ENCODE data around the gene ROCK2.
"Not testable (repeated sequence)": the region's sequence is repeated elsewhere in the genome, so short reads cannot be mapped to it uniquely, and the experiment has no call there.

Gene ROCK2

GRCh38 chr2:11187083-11187619, 157.3 kb downstream of the ROCK2 start:
- DNase-seq (ENCODE audit: low read depth in 3 of 3, low spot score in 1 of 3): no peak

GRCh38 chr2:11186145-11186544, 158.3 kb downstream of the ROCK2 start:
- no peak for DNase-seq (ENCODE audit: low read depth in 3 of 3, low spot score in 1 of 3)

DNA sequence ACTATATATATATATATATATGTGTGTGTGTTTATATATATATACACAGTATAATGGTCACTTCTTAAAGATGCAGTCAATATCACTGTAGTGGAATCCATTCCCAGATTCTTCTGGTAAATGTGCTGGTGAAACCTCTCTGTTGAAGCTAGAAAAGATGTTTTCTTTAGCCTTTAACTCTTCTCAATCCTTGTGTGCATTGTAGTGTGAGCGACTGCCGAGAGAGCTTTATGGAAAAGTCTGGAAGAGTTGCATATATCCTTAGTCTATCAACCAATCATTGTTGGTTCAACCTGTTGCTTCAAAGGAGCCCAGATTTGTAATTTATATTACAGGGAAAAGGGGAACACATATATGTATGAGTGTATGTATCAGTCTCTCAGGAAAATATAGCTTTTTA, 161.5 kb downstream of the ROCK2 start:
- DNase-seq (ENCODE audit: low read depth in 3 of 3, low spot score in 1 of 3): no peak

GRCh38 chr2:11180653-11181052, 163.8 kb downstream of the ROCK2 start:
- DNase-seq (ENCODE audit: low read depth in 3 of 3, low spot score in 1 of 3): no peak

GRCh38 chr2:11179899-11180298, 164.5 kb downstream of the ROCK2 start:
- DNase-seq (ENCODE audit: low read depth in 3 of 3, low spot score in 1 of 3): no peak

- no peak for DNase-seq (ENCODE audit: low read depth in 3 of 3, low spot score in 1 of 3)
Observed at GRCh38 chr2:11179196-11179595, 165.2 kb downstream of the ROCK2 start.

- DNase-seq (ENCODE audit: low read depth in 3 of 3, low spot score in 1 of 3): no peak
Observed at GRCh38 chr2:11177871-11178690, 166.4 kb downstream of the ROCK2 start.

GRCh38 chr2:11175293-11175795, 169.1 kb downstream of the ROCK2 start:
- no peak for DNase-seq (ENCODE audit: low read depth in 3 of 3, low spot score in 1 of 3)

DNA sequence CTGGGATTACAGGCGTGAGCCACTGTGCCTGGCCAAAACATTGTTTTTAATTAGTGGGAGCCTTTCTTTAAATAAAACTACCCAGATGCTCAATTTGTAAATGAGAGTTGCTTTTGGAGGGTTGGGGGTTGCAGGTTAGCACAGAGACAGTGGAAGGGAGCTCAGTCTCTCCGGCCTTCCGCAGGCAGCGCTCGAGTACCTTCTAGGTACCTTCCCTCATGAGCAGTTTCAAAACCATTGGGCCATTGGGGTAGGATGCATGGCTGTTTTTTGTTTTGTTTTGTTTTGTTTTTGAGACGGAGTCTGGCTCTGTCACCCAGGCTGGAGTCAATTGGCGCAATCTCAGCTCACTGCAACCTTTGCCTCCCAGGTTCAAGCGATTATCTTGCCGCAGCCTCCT, 170.2 kb downstream of the ROCK2 start:
- no peak for DNase-seq (ENCODE audit: low read depth in 3 of 3, low spot score in 1 of 3)

GRCh38 chr2:11169333-11169732, 175.1 kb downstream of the ROCK2 start:
- DNase-seq (ENCODE audit: low read depth in 3 of 3, low spot score in 1 of 3): no peak

GRCh38 chr2:11168488-11168887, 175.9 kb downstream of the ROCK2 start:
- DNase-seq (ENCODE audit: low read depth in 3 of 3, low spot score in 1 of 3): no peak

- no peak for DNase-seq (ENCODE audit: low read depth in 3 of 3, low spot score in 1 of 3)
Observed at GRCh38 chr2:11166476-11166875, 178.0 kb downstream of the ROCK2 start.

DNA sequence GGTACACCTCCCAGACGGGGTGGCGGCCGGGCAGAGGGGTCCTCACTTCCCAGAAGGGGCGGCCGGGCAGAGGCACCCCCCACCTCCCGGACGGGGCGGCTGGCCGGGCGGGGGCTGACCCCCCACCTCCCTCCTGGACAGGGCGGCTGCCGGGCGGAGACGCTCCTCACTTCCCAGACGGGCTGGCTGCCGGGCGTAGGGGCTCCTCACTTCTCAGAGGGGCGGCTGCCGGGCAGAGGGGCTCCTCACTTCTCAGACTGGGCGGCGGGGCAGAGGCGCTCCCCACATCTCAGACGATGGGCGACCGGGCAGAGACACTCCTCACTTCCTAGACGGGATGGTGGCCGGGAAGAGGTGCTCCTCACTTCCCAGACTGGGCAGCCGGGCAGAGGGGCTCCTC, 179.4 kb downstream of the ROCK2 start:
- not testable (repeated sequence) for DNase-seq (ENCODE audit: low read depth in 3 of 3, low spot score in 1 of 3)

DNA sequence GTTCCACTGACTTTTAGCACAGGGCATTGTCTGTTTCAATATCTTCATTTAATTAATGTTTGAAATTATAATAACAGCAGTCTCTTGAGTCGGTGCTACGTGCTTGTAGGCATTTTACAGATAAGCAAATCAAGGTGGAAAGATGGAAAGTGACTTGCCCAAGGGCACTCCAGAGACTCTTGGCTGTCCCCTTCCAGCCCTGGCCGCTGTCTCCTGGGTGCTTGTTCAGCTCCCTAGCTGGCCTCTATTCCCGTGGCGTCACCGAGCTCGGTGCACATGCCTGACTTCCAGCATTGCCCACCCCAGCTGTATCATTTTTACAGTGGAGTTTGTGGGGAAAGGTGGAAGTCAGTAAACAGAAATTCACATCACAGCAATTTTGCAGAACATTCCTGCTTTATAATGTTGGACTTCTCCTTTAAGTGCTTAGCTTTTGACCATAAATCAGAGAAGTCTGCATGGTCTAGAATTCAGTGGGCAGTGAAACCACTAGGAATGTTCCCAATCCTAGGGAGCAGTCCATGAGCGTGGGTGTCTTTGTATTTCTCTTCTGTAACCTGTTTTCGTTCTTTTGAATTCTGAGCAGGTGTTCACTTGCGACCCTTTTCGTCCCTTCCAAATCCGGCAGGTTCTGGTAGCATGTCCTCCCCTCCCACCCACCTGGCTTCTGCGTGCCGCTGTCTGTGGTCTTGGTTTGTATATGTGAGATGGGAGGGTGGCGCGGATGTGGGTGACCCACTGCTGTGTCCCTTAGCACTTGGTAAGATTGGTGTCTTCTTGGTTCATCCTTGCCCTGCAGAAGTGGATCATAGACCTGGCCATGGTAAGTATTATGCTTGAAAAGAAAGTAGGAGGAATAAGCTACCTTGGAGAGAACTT, 180.8 kb downstream of the ROCK2 start:
- no peak for DNase-seq (ENCODE audit: low read depth in 3 of 3, low spot score in 1 of 3)

- DNase-seq (ENCODE audit: low read depth in 3 of 3, low spot score in 1 of 3): no peak
Observed at GRCh38 chr2:11161747-11162146, 182.7 kb downstream of the ROCK2 start.

DNA sequence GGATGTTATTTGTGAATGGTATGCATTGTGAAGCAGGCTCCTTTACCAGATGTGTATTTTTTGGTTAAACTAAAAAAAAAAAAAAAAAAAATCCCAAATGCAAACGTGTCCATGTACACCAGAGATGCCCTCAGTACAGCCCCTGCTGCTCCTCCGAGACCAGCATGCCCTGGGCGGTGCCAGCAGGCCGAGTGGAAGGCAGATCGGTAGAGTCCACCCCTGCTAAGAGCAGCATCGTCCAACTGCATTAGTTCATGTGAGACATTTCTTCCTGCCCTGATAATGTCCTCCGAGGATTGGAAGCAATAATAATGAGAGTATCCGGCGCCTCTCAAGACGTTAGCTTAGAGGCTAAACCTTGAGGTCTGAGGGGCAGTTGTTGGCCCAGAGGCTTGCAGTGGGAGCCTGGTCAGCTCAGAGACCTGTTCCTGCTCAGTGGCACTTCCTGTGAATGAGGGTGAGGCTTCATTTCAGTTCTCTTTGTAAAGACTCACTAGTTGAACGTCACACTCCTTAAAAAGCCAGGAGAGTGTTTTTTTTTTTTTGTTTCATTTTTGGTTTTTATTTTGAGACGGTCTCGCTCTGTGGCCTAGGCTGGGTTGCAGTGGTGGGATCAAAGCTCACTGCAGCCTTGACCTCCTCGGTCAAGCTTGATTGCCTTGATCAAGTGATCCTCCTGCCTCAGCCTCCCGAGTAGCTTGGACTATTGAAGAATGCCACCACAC, 183.5 kb downstream of the ROCK2 start:
- DNase-seq (ENCODE audit: low read depth in 3 of 3, low spot score in 1 of 3): no peak

DNA sequence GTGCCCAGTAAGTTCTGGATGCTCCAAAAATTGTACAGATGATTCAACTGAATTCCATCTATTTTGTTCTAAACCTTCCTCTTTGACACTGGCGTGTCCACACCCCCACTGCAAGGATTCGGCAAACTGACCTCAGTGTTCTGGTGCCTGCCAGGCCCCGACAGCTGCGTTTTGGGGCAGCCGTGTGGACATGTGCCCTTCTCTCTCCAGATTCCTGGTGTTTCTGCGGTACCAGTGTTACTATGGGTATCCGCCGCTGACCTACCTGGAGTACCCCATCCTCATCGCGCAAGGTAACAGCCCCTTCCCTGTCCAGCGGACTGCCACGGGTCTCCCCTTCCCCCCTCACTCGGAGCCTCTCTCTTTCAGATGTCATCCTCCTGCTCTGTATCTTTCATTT, 184.2 kb downstream of the ROCK2 start:
- DNase-seq (ENCODE audit: low read depth in 3 of 3, low spot score in 1 of 3): no peak

GRCh38 chr2:11159574-11160170, 184.8 kb downstream of the ROCK2 start:
- no peak for DNase-seq (ENCODE audit: low read depth in 3 of 3, low spot score in 1 of 3)

GRCh38 chr2:11158916-11159573, 185.4 kb downstream of the ROCK2 start:
- DNase-seq (ENCODE audit: low read depth in 3 of 3, low spot score in 1 of 3): no peak

DNA sequence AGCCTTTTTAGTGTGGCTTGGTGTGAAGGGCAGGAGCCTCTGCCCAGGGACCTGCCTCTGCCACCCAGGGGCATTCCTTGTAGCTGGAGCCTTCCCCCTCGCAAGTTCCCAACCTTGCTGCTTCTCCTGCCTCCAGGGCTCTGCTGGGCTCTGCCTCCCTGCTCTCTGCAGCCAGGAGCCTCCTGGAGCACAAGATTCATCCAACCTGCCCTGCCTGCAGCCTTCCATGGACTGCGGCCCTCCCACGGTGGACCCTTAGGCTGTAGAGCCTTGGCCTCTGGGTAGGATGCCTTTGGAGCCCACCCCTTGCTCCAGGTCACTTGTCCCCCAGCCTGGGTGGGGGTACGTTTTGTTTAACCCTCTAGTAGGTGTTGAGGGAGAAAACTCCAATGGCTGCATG, 186.7 kb downstream of the ROCK2 start:
- no peak for DNase-seq (ENCODE audit: low read depth in 3 of 3, low spot score in 1 of 3)

Data from stimulated activated CD4-positive, alpha-beta T cell treated with anti-CD3 and anti-CD28 coated beads, TNF-alpha, amount 100 ng/mL, for 1 hour (primary cell).